HepG2 (cell line): ENCODE results near the gene CERT1. TPM values are rescaled to one million over a fixed set of nuclear protein-coding genes. Genes with fewer than 3 reads are reported as not detected.
A peak's percentile ranks its signal among the peaks of the same experiment; 100 is the strongest.

Source experiments
- ATF7-NPFF ChIP-seq: sonication (generic); formaldehyde crosslinking; IDR thresholded peaks from 2 replicates; pipeline ENCODE4 v1.8.1; 2023; ENCODE audit warnings: mild to moderate bottlenecking, low read depth, missing genetic modification reagents, moderate library complexity
- BHLHE40 ChIP-seq: IDR thresholded peaks from 2 replicates; pipeline ENCODE4 v1.6.1; 2011; ENCODE audit warnings: low read length, improper control_type of control experiment
- CBX2 ChIP-seq, 2 experiments: fragments of 200-600 bp in 1 of 2; sonication (generic); formaldehyde crosslinking in 1 of 2; IDR thresholded peaks; 2 replicates each; pipeline versions ENCODE4 v1.7.0 to v1.8.1; 2018 to 2022; ENCODE audit warnings: low read depth in 2 of 2, low read length in 1 of 2, mild to moderate bottlenecking in 1 of 2, missing genetic modification reagents in 1 of 2
- CTCF ChIP-seq: sonication (generic); formaldehyde crosslinking; IDR thresholded peaks from 2 replicates; pipeline ENCODE4 v1.5.0; 2020; ENCODE audit warnings: mild to moderate bottlenecking, missing genetic modification reagents, moderate library complexity
- GABPA ChIP-seq, 2 experiments: IDR thresholded peaks; 2 replicates each; pipeline ENCODE4 v1.6.1; 2011 to 2016; ENCODE audit warnings: low read depth in 2 of 2, low read length in 1 of 2, missing biosample characterization in 1 of 2, missing genetic modification characterization in 1 of 2
- GMEB2 ChIP-seq: IDR thresholded peaks from 2 replicates; pipeline ENCODE4 v1.6.1; 2016; ENCODE audit warnings: missing biosample characterization, missing genetic modification reagents, low read depth
- KDM2A ChIP-seq: sonication (generic); formaldehyde crosslinking; IDR thresholded peaks from 2 replicates; pipeline ENCODE4 v1.4.0; 2020; ENCODE audit warnings: low read depth, missing genetic modification reagents, borderline replicate concordance
- MTERF4 ChIP-seq: sonication (generic); formaldehyde crosslinking; IDR thresholded peaks from 2 replicates; pipeline ENCODE4 v1.8.0; 2023; ENCODE audit warnings: mild to moderate bottlenecking, missing genetic modification reagents
- POLR2AphosphoS2 ChIP-seq: IDR thresholded peaks from 2 replicates; pipeline ENCODE4 v1.6.1; 2011; ENCODE audit warnings: low read depth, low read length, improper control_type of control experiment
- RARG ChIP-seq: sonication (generic); formaldehyde crosslinking; IDR thresholded peaks from 2 replicates; pipeline ENCODE4 v1.4.0; 2020; ENCODE audit warnings: low read depth, mild to moderate bottlenecking, missing genetic modification reagents
- REPIN1 ChIP-seq: sonication (generic); formaldehyde crosslinking; IDR thresholded peaks from 2 replicates; pipeline ENCODE4 v1.8.0; 2022; ENCODE audit warnings: missing genetic modification reagents, low read depth, mild to moderate bottlenecking, borderline replicate concordance
- SRF ChIP-seq: IDR thresholded peaks from 2 replicates; pipeline ENCODE4 v1.6.1; 2011; ENCODE audit warnings: mild to moderate bottlenecking, low read depth, low read length, moderate library complexity
- TFDP2 ChIP-seq: sonication (generic); formaldehyde crosslinking; IDR thresholded peaks from 2 replicates; pipeline ENCODE4 v1.4.0; 2020; ENCODE audit warnings: missing genetic modification reagents
- ZNF121 ChIP-seq: sonication (generic); formaldehyde crosslinking; IDR thresholded peaks from 2 replicates; pipeline ENCODE4 v1.5.0; 2020; ENCODE audit warnings: mild to moderate bottlenecking, missing genetic modification reagents
- ZNF609 ChIP-seq: sonication (generic); formaldehyde crosslinking; IDR thresholded peaks from 2 replicates; pipeline ENCODE4 v1.4.0; 2020; ENCODE audit warnings: mild to moderate bottlenecking, missing genetic modification reagents, borderline replicate concordance
- ZNF790 ChIP-seq: sonication (generic); formaldehyde crosslinking; IDR thresholded peaks from 2 replicates; pipeline ENCODE4 v1.8.0; 2022; ENCODE audit warnings: missing genetic modification reagents, mild to moderate bottlenecking, borderline replicate concordance
- polyA plus RNA-seq, 8 experiments: library from polyadenylated mRNA; depleted of rRNA in 3 of 8; stranded (reverse) in 7 of 8; unstranded in 1 of 8; fragments of >200 nt; fragmentation: Illumina TruSeq in 4 of 8; extraction: Trizol in 4 of 8; gene quantifications; 2 replicates each; pipeline versions ENCODE4 v1.2.1 to v1.2.3, GENCODE V29; 2011 to 2016; ENCODE audit warnings: low read depth in 4 of 8, missing spikeins in 1 of 8, mixed read lengths in 1 of 8; ENCODE audit not compliant: insufficient read depth in 1 of 8
- total RNA-seq, 5 experiments: library from RNA; depleted of rRNA; stranded (reverse); fragments of >200 nt; fragmentation: Illumina TruSeq; extraction: Trizol; gene quantifications; 2 replicates each; pipeline ENCODE4 v1.2.3, GENCODE V29; 2016; ENCODE audit warnings: low read depth in 1 of 5

Gene CERT1
- total and polyA plus RNA-seq, 2 of the 13 experiments (the other 11 are each of a cell fraction or from before 2014, with no cell fraction given): 8.2 to 12.7 TPM

GRCh38 chr5:75336615-75337336, 174.7 kb downstream of the CERT1 start, which contains the start of gene HMGCR (continued):
- TF ChIP-seq BHLHE40: peak; percentile 78
- TF ChIP-seq REPIN1 (CRISPR knock-in tag): peak; percentile 98
- peak; percentile 70; the same call in 1 of the 2 replicates for TF ChIP-seq KDM2A (CRISPR knock-in tag)
- TF ChIP-seq ZNF790 (CRISPR knock-in tag): peak; percentile 89; the same call in 1 of the 2 replicates
- TF ChIP-seq RARG (CRISPR knock-in tag): 0 out of 2 replicates have a peak, but pooled peaks have one; percentile 61
- TF ChIP-seq GABPA (IDR thresholded peaks at IDR 0.05; ENCODE audit: low read depth, low read length): no peak
- peak; percentile 20; the same call in 1 of the 2 replicates for TF ChIP-seq GABPA (CRISPR knock-in tag; IDR thresholded peaks at IDR 0.05; ENCODE audit: low read depth)
- TF ChIP-seq ZNF121: no peak
- TF ChIP-seq TFDP2 (CRISPR knock-in tag): peak; percentile 60; the same call in 1 of the 2 replicates
- peak; percentile 89 for TF ChIP-seq CTCF
- TF ChIP-seq ZNF609 (CRISPR knock-in tag): peak; percentile 42; the same call in 1 of the 2 replicates
- peak; percentile 87 for TF ChIP-seq MTERF4 (CRISPR knock-in tag)
- peak; percentile 61 for TF ChIP-seq ATF7-NPFF (CRISPR knock-in tag)
- 0 out of 2 replicates have a peak, but pooled peaks have one; percentile 21 for TF ChIP-seq SRF
- peak; percentile 54; the same call in 1 of the 2 replicates for TF ChIP-seq POLR2AphosphoS2
- no peak for TF ChIP-seq CBX2 (IDR thresholded peaks at IDR 0.05; ENCODE audit: low read depth, low read length)
- peak; percentile 70; the same call in 1 of the 2 replicates for TF ChIP-seq CBX2 (CRISPR knock-in tag; IDR thresholded peaks at IDR 0.05; ENCODE audit: low read depth)
- TF ChIP-seq GMEB2: no peak; the same call in none of the 2 replicates
